ENCODE results near the gene SNRK.

SNRK gene

DNA sequence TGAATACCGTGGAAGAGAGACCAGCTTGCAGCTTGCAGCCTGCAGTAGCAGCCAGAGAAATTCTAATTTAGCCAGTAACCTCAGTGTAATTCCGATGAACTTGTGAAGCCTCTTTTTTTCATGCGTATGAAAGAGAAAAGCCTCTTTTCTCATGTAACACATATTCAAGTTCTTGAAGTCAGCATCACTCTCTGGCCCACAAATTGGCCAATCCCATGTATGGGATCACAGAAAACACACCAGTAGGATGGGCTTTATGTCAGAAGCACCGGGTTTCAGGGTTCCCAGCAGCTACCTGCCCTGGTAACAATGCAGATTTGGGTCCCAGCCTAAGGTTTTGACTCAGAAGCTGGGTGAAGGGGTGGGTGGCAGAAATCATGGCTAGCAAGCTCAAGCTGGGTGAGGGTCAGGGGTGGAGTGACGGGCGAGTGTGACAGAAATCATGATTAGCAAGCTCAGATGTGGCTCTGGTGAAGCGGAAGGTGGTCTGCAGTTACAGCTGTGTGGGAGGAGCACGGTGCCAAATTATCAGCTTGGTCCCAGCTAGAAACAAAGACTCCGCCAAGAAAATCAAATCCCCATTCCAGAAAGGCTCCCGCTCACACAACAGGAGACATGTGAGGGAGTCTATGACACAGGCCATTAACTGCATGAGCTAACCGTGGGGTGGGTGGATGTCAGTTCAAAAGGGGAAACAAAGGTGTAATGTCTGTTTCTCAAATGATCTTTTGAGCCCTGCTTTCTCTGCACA, 86.6 kb downstream of the SNRK start:
- Histone ChIP-seq H3K4me2 (ENCODE audit: low read length, poor library complexity, severe bottlenecking) (no peak overlapping the region), H3K79me1 (replicated peaks; ENCODE audit: low read length, poor library complexity, severe bottlenecking) (peaks cover 8% of the 10 kb centered on the region), H3K9me3 (ENCODE audit: control insufficient read depth, low read length) (no peaks in the 10 kb centered on the region), H2BK5ac (ENCODE audit: low read depth, low read length, poor library complexity, severe bottlenecking) (no peak overlapping the region), H2BK12ac (ENCODE audit: low read length in 2 of 2) (no peak overlapping the region), H3K4me3 (ENCODE audit: insufficient read depth in 1 of 2, low read depth in 1 of 2, low read length in 2 of 2) (no peak overlapping the region), H2BK15ac (ENCODE audit: low read depth, poor library complexity, severe bottlenecking) (no peak overlapping the region), H3K4ac (ENCODE audit: low read depth in 1 of 2, low read length in 2 of 2) (no peak overlapping the region), H3K18ac (ENCODE audit: low read depth in 1 of 2, low read length in 2 of 2) (no peak overlapping the region), H3K27ac (ENCODE audit: low read length, poor library complexity, severe bottlenecking) (no peak overlapping the region), H2AK5ac (ENCODE audit: low read length, severe bottlenecking) (no peak overlapping the region), H3K27me3 (ENCODE audit: control insufficient read depth in 1 of 2, insufficient read depth in 1 of 2, low read length in 2 of 2) (no peaks in the 10 kb centered on the region), H4K91ac (ENCODE audit: low read length) (no peak overlapping the region), H3K4me1 (ENCODE audit: control insufficient read depth, insufficient read depth, low read depth, low read length) (peaks cover 5% of the 10 kb centered on the region), H3K9ac (ENCODE audit: low read length) (no peak overlapping the region), H2AFZ (ENCODE audit: low read depth, low read length) (no peak overlapping the region), H4K8ac (ENCODE audit: low read length) (no peak overlapping the region), H2BK120ac (ENCODE audit: low read depth, low read length) (no peak overlapping the region), H3K23ac (ENCODE audit: low read length in 2 of 2) (no peak overlapping the region), H3K36me3 (ENCODE audit: control insufficient read depth in 1 of 2, insufficient read depth in 2 of 2, low read depth in 1 of 2, low read length in 2 of 2) (peaks cover 0 to 9% of the 10 kb centered on the region in 2 experiments), H3K14ac (ENCODE audit: low read length in 2 of 2) (no peak overlapping the region)
- WGBS = 76% methylated on average over 8 of the region's 11 CpGs
- DNase-seq = no peak

DNA sequence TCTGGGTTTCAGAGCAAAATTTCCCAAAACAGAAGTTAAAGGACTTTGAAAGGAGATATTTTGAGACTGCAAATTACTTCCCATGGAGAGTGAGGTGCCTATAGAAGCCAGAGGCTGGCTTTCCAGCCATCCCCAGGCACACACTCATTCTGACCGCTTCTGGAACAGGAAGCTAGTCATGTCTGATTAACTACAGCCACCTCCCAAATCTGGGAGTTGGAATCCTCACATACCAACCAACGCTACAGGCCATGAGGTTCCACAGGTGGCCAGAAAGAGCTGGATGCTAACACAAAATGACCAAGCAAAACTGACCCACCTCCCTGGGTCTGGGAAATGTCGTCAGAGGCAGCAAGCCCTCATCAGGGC, 87.2 kb downstream of the SNRK start:
- Histone ChIP-seq H3K4me2 (ENCODE audit: low read length, poor library complexity, severe bottlenecking) (no peak overlapping the region), H3K27me3 (ENCODE audit: control insufficient read depth in 1 of 2, insufficient read depth in 1 of 2, low read length in 2 of 2) (no peaks in the 10 kb centered on the region), H3K4me1 (ENCODE audit: control insufficient read depth, insufficient read depth, low read depth, low read length) (peaks cover 6% of the 10 kb centered on the region), H2AK5ac (ENCODE audit: low read length, severe bottlenecking) (no peak overlapping the region), H3K36me3 (ENCODE audit: control insufficient read depth in 1 of 2, insufficient read depth in 2 of 2, low read depth in 1 of 2, low read length in 2 of 2) (peaks cover 0 to 9% of the 10 kb centered on the region in 2 experiments), H3K27ac (ENCODE audit: low read length, poor library complexity, severe bottlenecking) (no peak overlapping the region), H3K4ac (ENCODE audit: low read depth in 1 of 2, low read length in 2 of 2) (no peak overlapping the region), H3K18ac (ENCODE audit: low read depth in 1 of 2, low read length in 2 of 2) (no peak overlapping the region), H3K9me3 (ENCODE audit: control insufficient read depth, low read length) (no peaks in the 10 kb centered on the region), H3K79me1 (replicated peaks; ENCODE audit: low read length, poor library complexity, severe bottlenecking) (peaks cover 8% of the 10 kb centered on the region), H2BK12ac (ENCODE audit: low read length in 2 of 2) (no peak overlapping the region), H3K9ac (ENCODE audit: low read length) (no peak overlapping the region), H4K91ac (ENCODE audit: low read length) (no peak overlapping the region), H2BK120ac (ENCODE audit: low read depth, low read length) (no peak overlapping the region), H3K23ac (ENCODE audit: low read length in 2 of 2) (no peak overlapping the region), H4K8ac (ENCODE audit: low read length) (no peak overlapping the region), H2AFZ (ENCODE audit: low read depth, low read length) (no peak overlapping the region), H2BK15ac (ENCODE audit: low read depth, poor library complexity, severe bottlenecking) (no peak overlapping the region), H2BK5ac (ENCODE audit: low read depth, low read length, poor library complexity, severe bottlenecking) (no peak overlapping the region), H3K4me3 (ENCODE audit: insufficient read depth in 1 of 2, low read depth in 1 of 2, low read length in 2 of 2) (no peak overlapping the region), H3K14ac (ENCODE audit: low read length in 2 of 2) (no peak overlapping the region)
- no peak for DNase-seq
- WGBS = 68% methylated on average over 3 of the region's 3 CpGs

DNA sequence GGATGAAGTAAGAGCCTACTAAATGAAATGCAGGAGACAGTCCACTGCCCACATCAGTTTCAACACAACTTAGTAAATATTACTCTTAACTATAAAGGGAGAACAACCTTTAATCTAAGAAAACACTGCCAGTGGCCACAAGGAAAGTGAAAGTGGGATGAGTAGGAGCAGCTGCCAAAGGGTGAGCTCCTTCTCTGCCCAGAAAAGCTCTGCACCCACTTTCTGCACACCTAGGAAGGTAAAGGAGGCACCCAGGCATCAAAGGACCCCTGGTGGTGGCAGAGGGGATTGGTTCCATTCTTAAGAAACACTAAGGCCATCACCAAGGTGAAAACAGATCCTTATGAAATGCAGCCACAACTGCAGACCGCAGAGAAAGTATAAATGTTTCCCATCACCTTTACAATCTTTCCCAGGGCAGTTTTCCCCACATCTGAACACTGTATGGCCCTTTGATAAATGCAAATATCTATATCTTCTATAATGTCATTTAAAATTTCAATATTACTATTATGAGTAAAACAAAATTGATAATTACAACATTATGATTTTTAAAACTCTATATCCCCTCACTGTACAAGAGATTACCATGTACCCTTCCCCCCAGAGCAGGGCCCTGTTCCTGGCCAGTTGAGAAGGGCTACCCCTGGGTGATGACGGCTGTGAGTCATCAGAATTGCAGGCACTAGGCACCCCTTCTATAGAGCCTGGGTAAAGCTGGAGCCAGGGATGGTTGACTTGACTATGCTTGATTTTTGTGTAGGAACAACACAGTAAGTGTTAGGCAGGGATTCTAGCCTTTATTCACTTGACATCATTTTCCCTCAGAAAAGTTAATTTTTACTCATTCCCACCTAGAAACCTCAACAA, 92.0 kb downstream of the SNRK start:
- no peak overlapping the region for H4K91ac ChIP-seq (ENCODE audit: low read length)
- no peak overlapping the region for H3K9ac ChIP-seq (ENCODE audit: low read length)
- H3K27ac ChIP-seq (ENCODE audit: low read length, poor library complexity, severe bottlenecking) = no peak overlapping the region
- H3K36me3 ChIP-seq (ENCODE audit: control insufficient read depth in 1 of 2, insufficient read depth in 2 of 2, low read depth in 1 of 2, low read length in 2 of 2) = no peaks in the 10 kb centered on the region
- H2BK120ac ChIP-seq (ENCODE audit: low read depth, low read length) = no peak overlapping the region
- H2AK5ac ChIP-seq (ENCODE audit: low read length, severe bottlenecking) = no peak overlapping the region
- H3K4me3 ChIP-seq (ENCODE audit: insufficient read depth in 1 of 2, low read depth in 1 of 2, low read length in 2 of 2) = no peak overlapping the region
- H3K9me3 ChIP-seq (ENCODE audit: control insufficient read depth, low read length) = no peaks in the 10 kb centered on the region
- no peaks in the 10 kb centered on the region for H3K27me3 ChIP-seq (ENCODE audit: control insufficient read depth in 1 of 2, insufficient read depth in 1 of 2, low read length in 2 of 2)
- WGBS = 94% methylated on average over 2 of the region's 2 CpGs
- peak overlapping the region in 1 of 2 experiments; percentile 56 for H3K18ac ChIP-seq (ENCODE audit: low read depth in 1 of 2, low read length in 2 of 2)
- peaks cover 13% of the 10 kb centered on the region for H3K4me1 ChIP-seq (ENCODE audit: control insufficient read depth, insufficient read depth, low read depth, low read length)
- no peak overlapping the region for H2BK5ac ChIP-seq (ENCODE audit: low read depth, low read length, poor library complexity, severe bottlenecking)
- H2BK12ac ChIP-seq (ENCODE audit: low read length in 2 of 2) = no peak overlapping the region
- H3K23ac ChIP-seq (ENCODE audit: low read length in 2 of 2) = peak overlapping the region in 1 of 2 experiments; percentile 77
- H4K8ac ChIP-seq (ENCODE audit: low read length) = peak overlapping the region; percentile 27
- no peak overlapping the region for H2BK15ac ChIP-seq (ENCODE audit: low read depth, poor library complexity, severe bottlenecking)
- H3K4me2 ChIP-seq (ENCODE audit: low read length, poor library complexity, severe bottlenecking) = no peak overlapping the region
- H3K79me1 ChIP-seq (replicated peaks; ENCODE audit: low read length, poor library complexity, severe bottlenecking) = peaks cover 9% of the 10 kb centered on the region
- H2AFZ ChIP-seq (ENCODE audit: low read depth, low read length) = no peak overlapping the region
- H3K4ac ChIP-seq (ENCODE audit: low read depth in 1 of 2, low read length in 2 of 2) = peak overlapping the region in 1 of 2 experiments; percentile 19
- DNase-seq = peak; percentile 43
- peak overlapping the region in 1 of 2 experiments; percentile 39 for H3K14ac ChIP-seq (ENCODE audit: low read length in 2 of 2)

DNA sequence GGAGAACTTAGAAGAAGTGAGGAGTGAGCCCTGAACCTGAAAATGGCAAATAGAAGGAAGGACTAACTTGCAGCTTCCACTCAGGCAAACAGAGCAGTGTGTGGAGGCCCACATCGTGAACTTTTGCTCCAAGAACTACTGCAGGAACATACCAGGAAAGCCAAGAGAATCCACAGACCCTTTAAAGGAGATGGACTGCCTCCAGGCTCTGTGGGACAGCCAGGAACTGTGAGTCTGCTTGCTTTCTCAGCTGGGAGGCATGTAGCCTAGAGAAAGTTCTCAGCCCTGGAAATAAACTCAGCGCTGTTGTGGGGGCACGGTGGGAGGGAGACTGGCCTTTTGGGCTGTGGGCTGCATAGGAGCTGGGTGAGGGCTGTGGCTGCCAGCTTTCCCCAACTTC, 93.0 kb downstream of the SNRK start:
- Histone ChIP-seq H3K18ac (ENCODE audit: low read depth in 1 of 2, low read length in 2 of 2) (peak overlapping the region in 1 of 2 experiments; percentile 82), H2BK15ac (ENCODE audit: low read depth, poor library complexity, severe bottlenecking) (peak overlapping the region; percentile 67), H3K4ac (ENCODE audit: low read depth in 1 of 2, low read length in 2 of 2) (no peak overlapping the region), H2BK120ac (ENCODE audit: low read depth, low read length) (no peak overlapping the region), H3K36me3 (ENCODE audit: control insufficient read depth in 1 of 2, insufficient read depth in 2 of 2, low read depth in 1 of 2, low read length in 2 of 2) (no peaks in the 10 kb centered on the region), H2AFZ (ENCODE audit: low read depth, low read length) (no peak overlapping the region), H3K14ac (ENCODE audit: low read length in 2 of 2) (no peak overlapping the region), H2AK5ac (ENCODE audit: low read length, severe bottlenecking) (no peak overlapping the region), H3K23ac (ENCODE audit: low read length in 2 of 2) (peak overlapping the region in 1 of 2 experiments; percentile 40), H3K27me3 (ENCODE audit: control insufficient read depth in 1 of 2, insufficient read depth in 1 of 2, low read length in 2 of 2) (no peaks in the 10 kb centered on the region), H3K27ac (ENCODE audit: low read length, poor library complexity, severe bottlenecking) (no peak overlapping the region), H3K9ac (ENCODE audit: low read length) (no peak overlapping the region), H3K4me2 (ENCODE audit: low read length, poor library complexity, severe bottlenecking) (no peak overlapping the region), H3K4me1 (ENCODE audit: control insufficient read depth, insufficient read depth, low read depth, low read length) (peaks cover 8% of the 10 kb centered on the region), H3K4me3 (ENCODE audit: insufficient read depth in 1 of 2, low read depth in 1 of 2, low read length in 2 of 2) (no peak overlapping the region), H2BK12ac (ENCODE audit: low read length in 2 of 2) (peak overlapping the region in 1 of 2 experiments; percentile 63), H4K8ac (ENCODE audit: low read length) (peak overlapping the region; percentile 84), H3K9me3 (ENCODE audit: control insufficient read depth, low read length) (no peaks in the 10 kb centered on the region), H4K91ac (ENCODE audit: low read length) (no peak overlapping the region), H2BK5ac (ENCODE audit: low read depth, low read length, poor library complexity, severe bottlenecking) (no peak overlapping the region), H3K79me1 (replicated peaks; ENCODE audit: low read length, poor library complexity, severe bottlenecking) (peaks cover 9% of the 10 kb centered on the region)
- 80% methylated on average over 3 of the region's 3 CpGs for WGBS
- peak; percentile 60 for DNase-seq

Data from mesenchymal stem cell (in vitro differentiated cells and primary cell).